Measurements from ENCODE around the gene SORD.

Gene SORD

DNA sequence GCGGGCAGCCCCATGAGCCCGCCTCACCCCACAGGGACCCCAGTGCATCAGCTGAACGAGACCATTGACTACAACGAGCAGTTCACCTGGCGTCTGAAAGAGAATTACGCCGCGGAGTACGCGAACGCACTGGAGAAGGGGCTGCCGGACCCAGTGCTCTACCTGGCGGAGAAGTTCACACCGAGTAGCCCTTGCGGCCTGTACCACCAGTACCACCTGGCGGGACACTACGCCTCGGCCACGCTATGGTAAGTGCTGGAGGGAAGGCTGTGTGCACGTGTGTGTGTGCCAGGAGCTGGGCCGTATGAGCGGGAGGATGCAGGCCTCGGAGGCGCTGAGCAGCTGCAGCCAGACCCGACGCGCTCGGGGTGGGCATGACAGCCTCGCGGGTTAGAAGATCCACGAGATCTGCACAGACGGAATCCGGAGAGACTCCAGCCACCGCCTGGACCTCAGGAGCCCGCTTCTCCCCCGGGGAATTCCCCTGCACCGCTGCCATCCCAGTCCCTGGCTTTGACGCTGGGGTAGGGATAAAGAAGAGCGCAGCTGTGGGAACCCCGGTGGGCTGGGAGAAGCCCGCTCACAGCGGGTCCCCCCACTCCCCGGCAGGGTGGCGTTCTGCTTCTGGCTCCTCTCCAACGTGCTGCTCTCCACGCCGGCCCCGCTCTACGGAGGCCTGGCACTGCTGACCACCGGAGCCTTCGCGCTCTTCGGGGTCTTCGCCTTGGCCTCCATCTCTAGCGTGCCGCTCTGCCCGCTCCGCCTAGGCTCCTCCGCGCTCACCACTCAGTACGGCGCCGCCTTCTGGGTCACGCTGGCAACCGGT is 93.7 kb downstream of the SORD start:
- TF ChIP-seq, protein P1, sequence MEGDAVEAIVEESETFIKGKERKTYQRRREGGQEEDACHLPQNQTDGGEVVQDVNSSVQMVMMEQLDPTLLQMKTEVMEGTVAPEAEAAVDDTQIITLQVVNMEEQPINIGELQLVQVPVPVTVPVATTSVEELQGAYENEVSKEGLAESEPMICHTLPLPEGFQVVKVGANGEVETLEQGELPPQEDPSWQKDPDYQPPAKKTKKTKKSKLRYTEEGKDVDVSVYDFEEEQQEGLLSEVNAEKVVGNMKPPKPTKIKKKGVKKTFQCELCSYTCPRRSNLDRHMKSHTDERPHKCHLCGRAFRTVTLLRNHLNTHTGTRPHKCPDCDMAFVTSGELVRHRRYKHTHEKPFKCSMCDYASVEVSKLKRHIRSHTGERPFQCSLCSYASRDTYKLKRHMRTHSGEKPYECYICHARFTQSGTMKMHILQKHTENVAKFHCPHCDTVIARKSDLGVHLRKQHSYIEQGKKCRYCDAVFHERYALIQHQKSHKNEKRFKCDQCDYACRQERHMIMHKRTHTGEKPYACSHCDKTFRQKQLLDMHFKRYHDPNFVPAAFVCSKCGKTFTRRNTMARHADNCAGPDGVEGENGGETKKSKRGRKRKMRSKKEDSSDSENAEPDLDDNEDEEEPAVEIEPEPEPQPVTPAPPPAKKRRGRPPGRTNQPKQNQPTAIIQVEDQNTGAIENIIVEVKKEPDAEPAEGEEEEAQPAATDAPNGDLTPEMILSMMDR (IDR thresholded peaks at IDR 0.05; ENCODE audit: borderline replicate concordance, control extremely low read depth, extremely low read depth, insufficient read depth, missing control alignments): no peak
- in situ Hi-C loops (cut with MboI; ENCODE audit: low sequenced_read_pairs, unreplicated experiment): loop anchor here (25.0 kb wide), 1 partner anchor 154 kb away; the partner anchor contains the start of gene TERB2
- no peak for DNase-seq (ENCODE audit: low spot score)

DNA sequence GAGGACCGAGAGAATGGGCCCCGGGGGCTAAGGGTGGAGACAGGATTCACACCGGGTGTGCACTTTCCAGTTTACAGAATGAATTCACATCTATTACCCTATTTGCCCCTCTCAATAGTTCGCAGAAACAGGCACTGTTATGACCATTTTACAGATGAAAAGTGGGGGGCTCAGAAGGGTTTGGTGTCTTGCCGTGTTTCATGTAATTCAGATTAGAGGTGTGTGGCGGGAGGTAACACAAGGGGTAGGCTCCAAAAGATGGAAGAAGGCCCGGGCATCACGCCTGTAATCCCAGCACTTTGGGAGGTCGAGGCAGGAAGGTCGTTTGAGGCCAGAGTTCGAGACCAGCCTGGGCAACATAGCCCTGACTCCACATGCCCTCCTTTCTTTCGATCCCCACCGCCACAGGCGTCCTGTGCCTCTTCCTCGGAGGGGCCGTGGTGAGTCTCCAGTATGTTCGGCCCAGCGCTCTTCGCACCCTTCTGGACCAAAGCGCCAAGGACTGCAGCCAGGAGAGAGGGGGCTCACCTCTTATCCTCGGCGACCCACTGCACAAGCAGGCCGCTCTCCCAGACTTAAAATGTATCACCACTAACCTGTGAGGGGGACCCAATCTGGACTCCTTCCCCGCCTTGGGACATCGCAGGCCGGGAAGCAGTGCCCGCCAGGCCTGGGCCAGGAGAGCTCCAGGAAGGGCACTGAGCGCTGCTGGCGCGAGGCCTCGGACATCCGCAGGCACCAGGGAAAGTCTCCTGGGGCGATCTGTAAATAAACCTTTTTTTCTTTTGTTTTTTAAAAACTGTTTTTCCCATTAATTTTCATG is 94.5 kb downstream of the SORD start:
- in situ Hi-C loops (cut with MboI; ENCODE audit: low sequenced_read_pairs, unreplicated experiment): loop anchor here (25.0 kb wide), 1 partner anchor 155 kb away; the partner anchor contains the start of gene TERB2
- TF ChIP-seq, protein P1 (IDR thresholded peaks at IDR 0.05; ENCODE audit: borderline replicate concordance, control extremely low read depth, extremely low read depth, insufficient read depth, missing control alignments): no peak
- DNase-seq (ENCODE audit: low spot score): no peak

DNA sequence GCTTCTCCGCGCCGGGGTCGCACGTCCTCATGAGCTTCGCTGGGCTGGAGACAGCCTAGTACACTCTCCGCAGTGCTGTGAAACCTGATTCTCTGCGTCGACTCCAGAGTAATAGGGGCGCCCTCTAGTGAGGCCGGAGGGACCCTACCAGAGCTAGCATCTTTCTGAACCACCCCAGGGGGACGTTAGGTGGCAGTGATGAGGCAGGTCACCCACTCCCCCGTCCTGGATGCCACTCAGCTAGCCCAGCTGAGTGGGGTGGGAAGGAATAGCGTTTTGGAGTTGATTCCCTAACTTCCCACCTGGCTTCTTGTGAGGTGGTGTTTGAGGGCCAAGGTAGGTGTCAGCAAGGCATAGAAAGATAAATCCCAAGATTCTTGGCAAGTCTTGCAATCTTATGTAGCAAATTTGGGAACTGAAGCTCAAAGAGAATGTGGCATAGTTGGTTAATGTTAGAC is 95.2 kb downstream of the SORD start:
- peak; percentile 93 for DNase-seq (ENCODE audit: low spot score)
- in situ Hi-C loops (cut with MboI; ENCODE audit: low sequenced_read_pairs, unreplicated experiment): loop anchor here (25.0 kb wide), 1 partner anchor 156 kb away; the partner anchor contains the start of gene TERB2
- TF ChIP-seq, protein P1 (IDR thresholded peaks at IDR 0.05; ENCODE audit: borderline replicate concordance, control extremely low read depth, extremely low read depth, insufficient read depth, missing control alignments): peak; percentile 99

DNA sequence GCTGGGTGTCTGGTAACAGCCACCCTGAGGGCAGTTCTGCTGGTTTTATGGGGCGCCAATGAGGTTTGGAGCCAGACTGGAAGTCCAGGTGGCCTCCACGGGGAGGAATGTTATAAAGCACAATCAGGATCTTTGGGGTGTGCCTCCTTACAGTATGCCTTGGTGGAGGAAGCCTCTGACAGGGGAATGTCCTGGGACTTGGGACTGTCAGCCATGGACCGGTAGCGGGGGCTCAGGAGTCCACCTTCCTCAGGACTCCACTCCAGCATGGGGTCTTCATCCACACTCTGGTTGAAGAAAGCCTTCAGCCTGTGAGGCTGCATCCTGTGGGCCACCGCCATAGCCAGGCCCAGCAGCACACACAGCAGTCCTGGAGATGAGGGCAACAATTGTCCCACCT is 96.0 kb downstream of the SORD start:
- TF ChIP-seq, protein P1 (IDR thresholded peaks at IDR 0.05; ENCODE audit: borderline replicate concordance, control extremely low read depth, extremely low read depth, insufficient read depth, missing control alignments): no peak
- DNase-seq (ENCODE audit: low spot score): no peak
- in situ Hi-C loops (cut with MboI; ENCODE audit: low sequenced_read_pairs, unreplicated experiment): loop anchor here (25.0 kb wide), 1 partner anchor 157 kb away; the partner anchor contains the start of gene TERB2

DNA sequence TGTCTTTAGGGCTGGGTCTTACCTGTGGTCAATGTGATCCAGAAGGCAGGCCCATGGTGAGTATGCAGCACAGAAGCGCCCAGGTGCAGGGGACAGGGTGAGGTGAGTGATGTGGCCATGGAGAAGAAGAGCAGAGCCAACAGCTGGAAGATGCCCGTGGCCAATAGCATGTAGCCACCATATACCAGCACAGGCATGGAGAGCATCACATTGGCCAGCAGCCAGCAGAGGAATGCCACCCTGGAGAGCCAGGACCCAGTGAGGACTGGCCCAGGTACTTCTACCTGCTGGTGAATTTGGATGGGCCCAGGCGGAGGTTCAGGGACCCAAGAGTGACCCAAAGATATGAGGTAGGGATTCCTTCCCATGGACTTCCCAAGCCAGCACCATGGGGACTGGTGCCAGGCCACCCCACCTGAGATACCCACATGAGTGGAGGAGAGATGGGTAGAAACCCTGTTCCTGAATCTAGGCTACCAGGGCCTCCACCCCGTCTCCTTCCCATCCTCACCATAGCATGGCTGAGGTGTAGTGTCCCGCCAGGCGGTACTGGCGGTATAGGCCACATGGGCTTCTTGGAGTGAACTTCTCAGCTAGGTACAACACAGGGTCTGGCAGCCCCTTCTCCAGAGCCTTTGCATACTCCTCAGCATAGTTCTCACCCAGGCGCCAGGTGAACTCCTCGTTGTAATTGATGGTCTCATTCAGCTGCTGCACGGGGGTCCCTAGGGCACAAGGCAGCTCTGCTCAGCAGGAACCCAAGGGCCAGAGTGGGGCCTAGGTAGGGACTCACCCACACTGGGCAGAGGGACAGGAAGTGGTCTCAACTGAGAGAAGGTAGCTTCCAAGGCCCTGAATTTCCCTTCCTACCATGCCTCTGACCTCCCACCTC is 97.3 kb downstream of the SORD start:
- no peak for DNase-seq (ENCODE audit: low spot score)
- in situ Hi-C loops (cut with MboI; ENCODE audit: low sequenced_read_pairs, unreplicated experiment): loop anchor here (25.0 kb wide), 1 partner anchor 158 kb away; the partner anchor contains the start of gene TERB2
- TF ChIP-seq, protein P1 (IDR thresholded peaks at IDR 0.05; ENCODE audit: borderline replicate concordance, control extremely low read depth, extremely low read depth, insufficient read depth, missing control alignments): no peak

All from GM13976 (cell line).